Osteoblast (primary cell): Measurements from ENCODE around the gene TSPAN2. TPM values are rescaled to one million over a fixed set of nuclear protein-coding genes. Genes with fewer than 3 reads are reported as not detected.

ENCODE experiments used
- DNase-seq: peaks from one replicate; pipeline ENCODE4 v3.0.0; 2011; ENCODE audit warnings: low spot score, mixed read lengths; ENCODE audit not compliant: insufficient read length; ENCODE audit errors: missing footprints
- H2AFZ ChIP-seq: 2 replicates; pipeline ENCODE4 v1.6.0; 2011; ENCODE audit warnings: mild to moderate bottlenecking, low read length
- H3K27ac ChIP-seq: 2 replicates; pipeline ENCODE4 v1.5.1; 2011; ENCODE audit warnings: mild to moderate bottlenecking, low read depth, low read length, moderate library complexity
- H3K27me3 ChIP-seq: 2 replicates; pipeline ENCODE4 v1.6.0; 2012; ENCODE audit warnings: mild to moderate bottlenecking, control low read depth, inconsistent platforms, low read length, moderate library complexity; ENCODE audit not compliant: insufficient read depth
- H3K36me3 ChIP-seq: 2 replicates; pipeline ENCODE4 v1.5.1; 2011; ENCODE audit warnings: mild to moderate bottlenecking, low read length, control low read depth, moderate library complexity; ENCODE audit not compliant: insufficient read depth
- H3K4me1 ChIP-seq: 2 replicates; pipeline ENCODE4 v1.5.1; 2011; ENCODE audit warnings: mild to moderate bottlenecking, low read length, control low read depth, moderate library complexity; ENCODE audit not compliant: insufficient read depth
- H3K4me2 ChIP-seq: 2 replicates; pipeline ENCODE4 v1.6.0; 2011; ENCODE audit warnings: mild to moderate bottlenecking, low read length; ENCODE audit not compliant: insufficient read depth
- H3K4me3 ChIP-seq: fragments of 200-600 bp; sonication (generic); 3 replicates; pipeline ENCODE4 v1.5.1; 2012; ENCODE audit warnings: mild to moderate bottlenecking, low read length, inconsistent platforms; ENCODE audit not compliant: insufficient read depth
- H3K79me2 ChIP-seq: 2 replicates; pipeline ENCODE4 v1.6.0; 2012; ENCODE audit warnings: mild to moderate bottlenecking, low read length, control low read depth, inconsistent platforms; ENCODE audit not compliant: insufficient read depth
- H3K9me3 ChIP-seq: 2 replicates; pipeline ENCODE4 v1.5.1; 2011; ENCODE audit warnings: low read depth, low read length, control low read depth
- H4K20me1 ChIP-seq: 2 replicates; pipeline ENCODE4 v1.6.0; 2012; ENCODE audit warnings: mild to moderate bottlenecking, low read length, control low read depth; ENCODE audit not compliant: insufficient read depth
- total RNA-seq: library from RNA; depleted of rRNA; stranded (reverse); fragments of >200 nt; gene quantifications from 2 replicates; pipeline ENCODE4 v1.2.3, GENCODE V29; 2012
- TF ChIP-seq, protein P1 (sequence below): IDR thresholded peaks from 2 replicates; pipeline ENCODE4 v1.5.1; 2011; ENCODE audit warnings: mild to moderate bottlenecking, low read depth, low read length, moderate library complexity; ENCODE audit errors: extremely low read depth

TSPAN2 gene
- total RNA-seq, 1 donor = 1.4 TPM

DNA sequence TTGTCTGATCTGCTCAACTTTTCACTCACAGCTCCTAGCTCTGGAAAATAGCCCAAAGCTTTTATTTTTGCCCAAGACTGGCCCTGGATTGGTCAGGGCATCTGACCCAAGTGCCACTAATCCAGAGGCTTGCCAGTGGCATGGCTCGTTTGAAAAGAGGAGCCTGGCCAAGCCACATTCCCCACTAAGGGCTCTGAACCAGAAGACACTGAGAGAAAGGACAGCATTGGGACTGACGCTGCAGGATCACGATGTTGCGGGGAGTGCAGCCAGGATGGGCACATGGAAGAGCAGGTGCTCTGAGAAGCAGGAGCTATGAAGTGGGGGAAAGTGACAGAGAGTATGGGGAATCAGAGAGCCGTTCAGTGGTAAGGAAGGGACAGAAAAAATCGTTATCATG is 44.9 kb upstream of the TSPAN2 start:
- Histone ChIP-seq H3K9me3 (no peaks in the 10 kb centered on the region), H4K20me1 (no peaks in the 10 kb centered on the region), H3K4me1 (peaks cover 27% of the 10 kb centered on the region), H2AFZ (peak overlapping the region; percentile 25), H3K27ac (peak overlapping the region; percentile 93), H3K4me3 (no peak overlapping the region), H3K4me2 (no peak overlapping the region), H3K36me3 (no peaks in the 10 kb centered on the region), H3K79me2 (no peaks in the 10 kb centered on the region), H3K27me3 (no peaks in the 10 kb centered on the region)
- TF ChIP-seq, protein P1, sequence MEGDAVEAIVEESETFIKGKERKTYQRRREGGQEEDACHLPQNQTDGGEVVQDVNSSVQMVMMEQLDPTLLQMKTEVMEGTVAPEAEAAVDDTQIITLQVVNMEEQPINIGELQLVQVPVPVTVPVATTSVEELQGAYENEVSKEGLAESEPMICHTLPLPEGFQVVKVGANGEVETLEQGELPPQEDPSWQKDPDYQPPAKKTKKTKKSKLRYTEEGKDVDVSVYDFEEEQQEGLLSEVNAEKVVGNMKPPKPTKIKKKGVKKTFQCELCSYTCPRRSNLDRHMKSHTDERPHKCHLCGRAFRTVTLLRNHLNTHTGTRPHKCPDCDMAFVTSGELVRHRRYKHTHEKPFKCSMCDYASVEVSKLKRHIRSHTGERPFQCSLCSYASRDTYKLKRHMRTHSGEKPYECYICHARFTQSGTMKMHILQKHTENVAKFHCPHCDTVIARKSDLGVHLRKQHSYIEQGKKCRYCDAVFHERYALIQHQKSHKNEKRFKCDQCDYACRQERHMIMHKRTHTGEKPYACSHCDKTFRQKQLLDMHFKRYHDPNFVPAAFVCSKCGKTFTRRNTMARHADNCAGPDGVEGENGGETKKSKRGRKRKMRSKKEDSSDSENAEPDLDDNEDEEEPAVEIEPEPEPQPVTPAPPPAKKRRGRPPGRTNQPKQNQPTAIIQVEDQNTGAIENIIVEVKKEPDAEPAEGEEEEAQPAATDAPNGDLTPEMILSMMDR = no peak
- no peak for DNase-seq

DNA sequence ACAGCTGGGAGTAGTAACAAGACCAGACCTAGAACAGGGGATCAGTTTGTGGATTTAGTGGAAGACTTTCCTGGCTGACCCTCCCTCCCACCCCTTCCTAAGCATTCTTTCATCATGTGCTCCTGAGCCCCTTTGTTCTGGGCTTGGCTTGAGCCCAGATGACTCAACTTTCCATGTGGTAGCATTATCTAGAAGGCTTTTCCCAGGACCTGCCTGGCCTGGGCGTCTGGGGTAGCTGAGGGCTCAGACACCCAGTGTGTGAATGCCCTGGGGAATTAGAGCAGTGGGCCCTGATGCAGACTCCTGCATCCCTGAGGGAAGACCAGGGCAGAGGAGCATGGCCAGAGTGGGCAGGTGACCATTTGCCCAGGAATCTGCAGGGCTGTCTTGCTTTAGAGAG is 44.1 kb upstream of the TSPAN2 start:
- Histone ChIP-seq H3K4me2 (no peak overlapping the region), H3K79me2 (no peaks in the 10 kb centered on the region), H3K27me3 (no peaks in the 10 kb centered on the region), H3K27ac (no peak overlapping the region), H2AFZ (no peak overlapping the region), H3K4me1 (peaks cover 24% of the 10 kb centered on the region), H3K36me3 (no peaks in the 10 kb centered on the region), H4K20me1 (no peaks in the 10 kb centered on the region), H3K4me3 (no peak overlapping the region), H3K9me3 (no peaks in the 10 kb centered on the region)
- TF ChIP-seq, protein P1 = no peak
- peak; percentile 61 for DNase-seq

DNA sequence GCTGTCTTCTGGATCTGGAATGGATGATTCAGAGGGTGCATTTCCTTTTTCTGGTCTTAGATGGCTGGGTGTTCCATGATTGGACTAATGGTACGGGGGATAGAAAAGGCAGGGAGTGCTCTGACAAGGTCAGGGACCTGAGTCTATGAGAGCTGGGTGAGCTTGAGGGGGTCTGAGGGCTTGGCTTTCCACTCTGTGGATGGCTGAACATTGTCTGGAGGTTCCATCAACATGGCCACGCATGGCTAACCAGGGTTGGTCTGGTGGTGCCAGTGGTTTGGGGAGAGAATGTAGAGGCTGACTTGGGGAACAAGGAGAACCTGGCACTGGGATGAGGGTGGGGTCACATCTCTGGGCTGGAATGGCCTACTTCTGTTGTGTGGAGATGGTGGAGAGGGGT is 41.5 kb upstream of the TSPAN2 start:
- no peak for DNase-seq
- no peak overlapping the region for H2AFZ ChIP-seq
- TF ChIP-seq, protein P1 = no peak
- no peaks in the 10 kb centered on the region for H3K9me3 ChIP-seq
- H3K27me3 ChIP-seq = no peaks in the 10 kb centered on the region
- H3K4me2 ChIP-seq = no peak overlapping the region
- no peaks in the 10 kb centered on the region for H4K20me1 ChIP-seq
- peaks cover 18% of the 10 kb centered on the region for H3K4me1 ChIP-seq
- no peak overlapping the region for H3K27ac ChIP-seq
- no peaks in the 10 kb centered on the region for H3K36me3 ChIP-seq
- H3K79me2 ChIP-seq = no peaks in the 10 kb centered on the region
- no peak overlapping the region for H3K4me3 ChIP-seq

DNA sequence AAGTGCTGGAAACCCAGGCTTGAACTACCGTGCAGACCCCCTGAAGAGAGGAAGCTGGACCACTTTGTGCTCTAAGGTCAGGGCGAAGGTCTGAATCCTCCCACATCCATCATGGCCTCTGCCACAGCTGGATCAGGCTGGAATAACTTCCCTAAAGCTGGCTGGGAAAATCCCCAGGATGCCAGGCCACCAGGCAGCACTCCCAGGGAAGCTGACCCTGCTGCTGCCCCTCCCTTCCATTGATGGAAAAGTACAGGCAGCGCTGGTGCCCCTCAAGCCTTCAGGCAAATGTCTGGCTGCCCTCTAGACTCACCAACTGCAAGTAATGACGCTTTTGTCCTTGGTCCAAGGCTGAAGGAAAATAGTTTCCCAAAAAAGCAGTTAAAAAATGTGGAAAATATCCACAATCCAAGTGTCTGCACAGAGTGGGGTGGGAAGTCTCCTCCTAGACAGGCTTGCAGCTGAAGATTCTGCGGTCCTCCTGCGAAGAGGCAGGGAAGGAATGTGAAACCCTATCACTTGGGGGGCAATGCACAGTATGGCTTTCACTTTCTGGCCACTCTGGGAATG is 39.9 kb upstream of the TSPAN2 start:
- H3K4me3 ChIP-seq = no peak overlapping the region
- no peaks in the 10 kb centered on the region for H3K9me3 ChIP-seq
- H3K27me3 ChIP-seq = no peaks in the 10 kb centered on the region
- H2AFZ ChIP-seq = peak overlapping the region; percentile 5
- no peak for DNase-seq
- H3K36me3 ChIP-seq = no peaks in the 10 kb centered on the region
- H4K20me1 ChIP-seq = no peaks in the 10 kb centered on the region
- TF ChIP-seq, protein P1 = no peak
- H3K4me1 ChIP-seq = peaks cover 2% of the 10 kb centered on the region
- H3K79me2 ChIP-seq = no peaks in the 10 kb centered on the region
- H3K4me2 ChIP-seq = no peak overlapping the region
- no peak overlapping the region for H3K27ac ChIP-seq
